IMR-90 (cell line): Measurements from ENCODE around the gene TICAM2. TPM values are rescaled to one million over a fixed set of nuclear protein-coding genes. Genes with fewer than 3 reads are reported as not detected.

ENCODE experiments used
- ATAC-seq: fragments of 200-7000 bp; cut with Tn5 transposase; 2 replicates; pipeline ENCODE4 v1.9.1; 2020; ENCODE audit warnings: low read depth, mild to moderate bottlenecking, moderate library complexity
- BruUV-seq: library from RNA; stranded (reverse); fragments of 400-500 nt; replicated peaks from 2 replicates; lab custom pipeline; 2021; lab: Mats Ljungman, UMichigan
- CTCF ChIA-PET: fragments of 300-600 bp; formaldehyde crosslinking; extraction: SDS; loops from one replicate; lab custom pipeline; 2021; ENCODE audit warnings: antibody characterized with exemption; lab: Yijun Ruan, JAX
- POLR2A ChIA-PET: fragments of 300-600 bp; sonication (Branson Sonifier 250); formaldehyde crosslinking; loops from one replicate; lab custom pipeline; 2022; ENCODE audit warnings: antibody characterized with exemption; ENCODE audit not compliant: unreplicated experiment; lab: Charles Lee
- DNase-seq: peaks from one replicate; pipeline ENCODE4 v3.0.0; 2013
- H2AFZ ChIP-seq: replicated peaks from 2 replicates; pipeline ENCODE3; 2013; ENCODE audit warnings: low read length, mild to moderate bottlenecking; ENCODE audit not compliant: poor library complexity
- H2AK5ac ChIP-seq: 2 replicates; pipeline ENCODE4 v1.6.1; 2013; ENCODE audit warnings: low read depth, low read length, inconsistent platforms
- H2AK9ac ChIP-seq: replicated peaks from 2 replicates; pipeline ENCODE3; 2013; ENCODE audit warnings: mild to moderate bottlenecking, low read depth, low read length, moderate library complexity; ENCODE audit not compliant: poor library complexity
- H2BK120ac ChIP-seq: 2 replicates; pipeline ENCODE4 v1.6.1; 2013; ENCODE audit warnings: low read depth, low read length, inconsistent platforms
- H2BK15ac ChIP-seq: 3 replicates; pipeline ENCODE4 v1.6.1; 2013; ENCODE audit warnings: low read depth, low read length, inconsistent platforms
- H2BK20ac ChIP-seq: 2 replicates; pipeline ENCODE4 v1.6.1; 2013; ENCODE audit warnings: low read depth, mild to moderate bottlenecking, inconsistent platforms, low read length, moderate library complexity
- H2BK5ac ChIP-seq: 2 replicates; pipeline ENCODE4 v1.6.1; 2013; ENCODE audit warnings: mild to moderate bottlenecking, low read depth, low read length, inconsistent platforms; ENCODE audit not compliant: poor library complexity, severe bottlenecking
- H3K14ac ChIP-seq: replicated peaks from 2 replicates; pipeline ENCODE4 v1.6.1; 2013; ENCODE audit warnings: low read depth, low read length, inconsistent platforms
- H3K18ac ChIP-seq: 2 replicates; pipeline ENCODE4 v1.6.1; 2013; ENCODE audit warnings: low read depth, low read length, control low read depth
- H3K23ac ChIP-seq: 2 replicates; pipeline ENCODE4 v1.6.1; 2013; ENCODE audit warnings: low read depth, low read length, inconsistent platforms
- H3K27ac ChIP-seq: 2 replicates; pipeline ENCODE4 v1.5.1; 2013; ENCODE audit warnings: mild to moderate bottlenecking, control low read depth, low read length; ENCODE audit not compliant: insufficient read depth
- H3K27me3 ChIP-seq: 2 replicates; pipeline ENCODE4 v1.6.1; 2013; ENCODE audit warnings: low read length; ENCODE audit not compliant: control insufficient read depth, insufficient read depth
- H3K36me3 ChIP-seq: 2 replicates; pipeline ENCODE4 v1.6.1; 2013; ENCODE audit warnings: low read length, mixed read lengths; ENCODE audit not compliant: control insufficient read depth, insufficient read depth
- H3K4ac ChIP-seq: 2 replicates; pipeline ENCODE4 v1.6.1; 2013; ENCODE audit warnings: low read depth, low read length, inconsistent platforms
- H3K4me1 ChIP-seq: 2 replicates; pipeline ENCODE4 v1.6.1; 2013; ENCODE audit warnings: low read length, mixed read lengths; ENCODE audit not compliant: control insufficient read depth, insufficient read depth
- H3K4me2 ChIP-seq: 2 replicates; pipeline ENCODE4 v1.6.1; 2013; ENCODE audit warnings: low read depth, mild to moderate bottlenecking, control low read depth, low read length, moderate library complexity
- H3K4me3 ChIP-seq: 2 replicates; pipeline ENCODE4 v1.5.1; 2013; ENCODE audit warnings: low read depth, mild to moderate bottlenecking, control low read depth, low read length, moderate library complexity; ENCODE audit not compliant: insufficient read depth
- H3K56ac ChIP-seq: 2 replicates; pipeline ENCODE4 v1.6.1; 2013; ENCODE audit warnings: low read length, inconsistent platforms; ENCODE audit not compliant: insufficient read depth; ENCODE audit errors: extremely low read depth
- H3K79me1 ChIP-seq, 2 experiments: 2 replicates each; pipeline ENCODE4 v1.6.1; 2013; ENCODE audit warnings: low read length in 2 of 2, inconsistent platforms in 1 of 2, low read depth in 1 of 2
- H3K9ac ChIP-seq: 2 replicates; pipeline ENCODE4 v1.6.1; 2013; ENCODE audit warnings: low read depth, low read length, control low read depth
- H3K9me1 ChIP-seq: 2 replicates; pipeline ENCODE4 v1.6.1; 2013; ENCODE audit warnings: low read length, inconsistent platforms; ENCODE audit not compliant: insufficient read depth
- H3K9me3 ChIP-seq: 2 replicates; pipeline ENCODE4 v1.6.1; 2013; ENCODE audit warnings: low read length; ENCODE audit not compliant: control insufficient read depth, insufficient read depth
- H4K20me1 ChIP-seq: 2 replicates; pipeline ENCODE4 v1.6.1; 2013; ENCODE audit warnings: low read length, inconsistent platforms; ENCODE audit not compliant: insufficient read depth
- H4K5ac ChIP-seq: 2 replicates; pipeline ENCODE4 v1.6.1; 2013; ENCODE audit warnings: mild to moderate bottlenecking, low read depth, low read length, control low read depth
- H4K8ac ChIP-seq, 2 experiments: 2 replicates each; pipeline ENCODE4 v1.6.1; 2013; ENCODE audit warnings: low read depth in 2 of 2, low read length in 2 of 2, control low read depth in 1 of 2, inconsistent platforms in 1 of 2
- H4K91ac ChIP-seq: 2 replicates; pipeline ENCODE4 v1.6.1; 2013; ENCODE audit warnings: low read depth, low read length, inconsistent platforms; ENCODE audit not compliant: insufficient read depth
- BHLHE40 ChIP-seq: fragments of 150-350 bp; IDR thresholded peaks from 2 replicates; pipeline ENCODE4 v1.6.1; 2016; ENCODE audit warnings: mild to moderate bottlenecking, low read depth, low read length
- CEBPB ChIP-seq: IDR thresholded peaks from 2 replicates; pipeline ENCODE4 v1.6.1; 2012; ENCODE audit warnings: low read depth, low read length, improper control_type of control experiment
- CTCF ChIP-seq: conservative IDR thresholded peaks from 2 replicates; pipeline ENCODE4 v1.5.1; 2012; ENCODE audit warnings: mild to moderate bottlenecking, low read depth, low read length, improper control_type of control experiment
- FOS ChIP-seq: fragments of 150-350 bp; IDR thresholded peaks from 2 replicates; pipeline ENCODE4 v1.6.1; 2016; ENCODE audit warnings: low read depth, low read length
- MAFK ChIP-seq: IDR thresholded peaks from 2 replicates; pipeline ENCODE4 v1.6.1; 2012; ENCODE audit warnings: low read depth, low read length, improper control_type of control experiment
- MXI1 ChIP-seq: IDR thresholded peaks from 2 replicates; pipeline ENCODE4 v1.6.1; 2012; ENCODE audit warnings: low read depth, mild to moderate bottlenecking, low read length, moderate library complexity, borderline replicate concordance
- NFE2L2 ChIP-seq: fragments of 150-350 bp; IDR thresholded peaks from 2 replicates; pipeline ENCODE4 v1.6.1; 2016; ENCODE audit warnings: low read depth, mild to moderate bottlenecking, low read length
- POLR2A ChIP-seq: IDR thresholded peaks from 2 replicates; pipeline ENCODE4 v1.6.1; 2012; ENCODE audit warnings: mild to moderate bottlenecking, low read depth, low read length
- RCOR1 ChIP-seq: IDR thresholded peaks from 2 replicates; pipeline ENCODE4 v1.6.1; 2012; ENCODE audit warnings: mild to moderate bottlenecking, low read length, improper control_type of control experiment; ENCODE audit not compliant: insufficient replicate concordance
- RFX5 ChIP-seq: IDR thresholded peaks from 2 replicates; pipeline ENCODE4 v1.8.0; 2012; ENCODE audit warnings: low read depth, mild to moderate bottlenecking, low read length, moderate library complexity
- SMC3 ChIP-seq: fragments of 150-350 bp; IDR thresholded peaks from 2 replicates; pipeline ENCODE4 v1.6.1; 2016; ENCODE audit warnings: low read depth, mild to moderate bottlenecking, antibody characterized with exemption, low read length, moderate library complexity
- USF2 ChIP-seq: fragments of 150-350 bp; IDR thresholded peaks from 2 replicates; pipeline ENCODE4 v1.6.1; 2017; ENCODE audit warnings: mild to moderate bottlenecking, antibody characterized with exemption, low read length, low read depth
- WGBS, 2 experiments: methylation state at CpG; one replicate each; pipeline versions ENCODE4 v1.1.5 to v1.1.7; 2013; ENCODE audit warnings: missing lambda C conversion rate in 2 of 2; ENCODE audit not compliant: insufficient read length in 1 of 2; ENCODE audit errors: extremely low coverage in 2 of 2; 5-methylcytosine and 5-hydroxymethylcytosine counted together
- dilution Hi-C: fragments of 300-500 bp; cut with HindIII; formaldehyde crosslinking; loops from one replicate; pipeline ENCODE4 v1.14.3; 2018; ENCODE audit warnings: low sequenced_read_pairs; ENCODE audit not compliant: unreplicated experiment
- in situ Hi-C: fragments of 300-500 bp; cut with MboI; formaldehyde crosslinking; loops from 3 replicates; pipeline ENCODE4 v1.14.3; 2019; ENCODE audit warnings: low sequenced_read_pairs, inconsistent platforms, mixed read lengths
- intact Hi-C: fragments of 100-400 bp; cut with micrococcal nuclease; formaldehyde crosslinking; loops from 2 replicates; pipeline ENCODE4 v1.10.0; 2022
- polyA plus RNA-seq, 3 experiments: library from polyadenylated mRNA; depleted of rRNA; stranded (reverse); fragments of >200 nt; gene quantifications; 2 replicates each; pipeline ENCODE4 v1.2.3, GENCODE V29; 2012; ENCODE audit warnings: low replicate concordance in 1 of 3
- total RNA-seq: library from RNA; depleted of rRNA; stranded (reverse); fragments of >200 nt; gene quantifications from 2 replicates; pipeline ENCODE4 v1.2.3, GENCODE V29; 2012
- TF ChIP-seq, protein P1 (sequence below): fragments of 150-350 bp; IDR thresholded peaks from 2 replicates; pipeline ENCODE4 v1.6.1; 2016; ENCODE audit warnings: low read depth, mild to moderate bottlenecking, low read length, moderate library complexity, borderline replicate concordance

The TICAM2 gene
- total and polyA plus RNA-seq, 2 of the 4 experiments (the other 2 are of a cell fraction) = 2.9 to 4.3 TPM

DNA sequence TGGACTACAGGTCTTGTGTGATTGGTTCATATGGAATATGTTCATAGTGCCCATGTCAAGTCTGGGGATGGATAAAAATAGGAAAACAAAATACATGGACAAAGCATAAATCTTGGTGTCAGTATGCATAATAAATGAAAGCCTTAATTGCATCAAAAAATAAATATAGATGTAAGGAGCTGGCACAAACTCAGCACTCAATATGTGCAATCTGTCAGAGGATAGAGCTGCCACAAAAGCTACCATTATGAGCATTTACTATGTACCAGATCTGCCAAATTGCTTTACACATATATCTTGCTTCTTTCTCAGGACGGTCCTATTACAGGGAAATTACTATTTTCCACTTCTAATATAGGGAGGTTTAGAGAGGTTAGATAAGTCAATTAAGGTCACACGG lies 41.8 kb upstream of the TICAM2 start:
- H2AK9ac ChIP-seq = no peak overlapping the region
- no peak overlapping the region for H3K4me2 ChIP-seq
- no TSS peak for BruUV-seq
- H2BK5ac ChIP-seq = no peak overlapping the region
- no peak overlapping the region for H2AFZ ChIP-seq
- no peak for ATAC-seq
- no peaks in the 10 kb centered on the region for H3K9me3 ChIP-seq
- no peak overlapping the region for H4K8ac ChIP-seq
- no peak overlapping the region for H3K23ac ChIP-seq
- H3K27me3 ChIP-seq = peaks cover 26% of the 10 kb centered on the region
- in situ Hi-C loops (loop anchor here (10.0 kb wide), 1 partner anchor 171 kb away; the partner anchor contains the start of gene CDO1), intact Hi-C loops (no loop called here), dilution Hi-C loops (no loop called here)
- no peaks in the 10 kb centered on the region for H3K36me3 ChIP-seq
- H3K14ac ChIP-seq = no peak overlapping the region
- no peak overlapping the region for H3K4ac ChIP-seq
- H3K56ac ChIP-seq = no peak overlapping the region
- H2BK15ac ChIP-seq = no peak overlapping the region
- TF ChIP-seq MAFK (no peak), BHLHE40 (no peak), CEBPB (no peak), POLR2A (no peak), FOS (no peak), MXI1 (no peak), USF2 (no peak), RCOR1 (no peak), RFX5 (no peak), NFE2L2 (no peak), CTCF (no peak), SMC3 (no peak)
- TF ChIP-seq, protein P1, sequence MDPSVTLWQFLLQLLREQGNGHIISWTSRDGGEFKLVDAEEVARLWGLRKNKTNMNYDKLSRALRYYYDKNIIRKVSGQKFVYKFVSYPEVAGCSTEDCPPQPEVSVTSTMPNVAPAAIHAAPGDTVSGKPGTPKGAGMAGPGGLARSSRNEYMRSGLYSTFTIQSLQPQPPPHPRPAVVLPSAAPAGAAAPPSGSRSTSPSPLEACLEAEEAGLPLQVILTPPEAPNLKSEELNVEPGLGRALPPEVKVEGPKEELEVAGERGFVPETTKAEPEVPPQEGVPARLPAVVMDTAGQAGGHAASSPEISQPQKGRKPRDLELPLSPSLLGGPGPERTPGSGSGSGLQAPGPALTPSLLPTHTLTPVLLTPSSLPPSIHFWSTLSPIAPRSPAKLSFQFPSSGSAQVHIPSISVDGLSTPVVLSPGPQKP = no peak
- H2BK120ac ChIP-seq = no peak overlapping the region
- no peak overlapping the region for H3K18ac ChIP-seq
- H4K20me1 ChIP-seq = no peaks in the 10 kb centered on the region
- H3K9ac ChIP-seq = no peak overlapping the region
- no peak overlapping the region for H4K5ac ChIP-seq
- no peak overlapping the region for H3K27ac ChIP-seq
- H3K9me1 ChIP-seq = no peaks in the 10 kb centered on the region; the same call in 1 of the 2 replicates
- no peaks in the 10 kb centered on the region for H3K4me1 ChIP-seq
- ChIA-PET POLR2A (no interaction called here), CTCF (no interaction called here)
- no peak overlapping the region for H2BK20ac ChIP-seq
- H3K79me1 ChIP-seq = no peaks in the 10 kb centered on the region
- H3K4me3 ChIP-seq = no peak overlapping the region
- no CpG with 5 or more reads among the region's 2 CpGs for WGBS, 2 experiments
- H4K91ac ChIP-seq = no peak overlapping the region
- no peak overlapping the region for H2AK5ac ChIP-seq
- DNase-seq = no peak
